HepG2 (cell line): ENCODE measurements around the gene GRIP1. TPM values are rescaled to one million over a fixed set of nuclear protein-coding genes. Genes with fewer than 3 reads are reported as not detected.

Experiments
- ATAC-seq: fragments of 200-7000 bp; cut with Tn5 transposase; 3 replicates; pipeline ENCODE4 v1.9.1; 2020; ENCODE audit warnings: mild to moderate bottlenecking, moderate library complexity
- BruUV-seq: library from RNA; stranded (reverse); fragments of 400-500 nt; replicated peaks from 2 replicates; lab custom pipeline; 2021; lab: Mats Ljungman, UMichigan
- CTCF ChIA-PET: fragments of 300-600 bp; formaldehyde crosslinking; extraction: SDS; loops from one replicate; lab custom pipeline; 2021; ENCODE audit warnings: low total read pairs, inconsistent platforms, low intra/inter-chr PET ratio; lab: Yijun Ruan, JAX
- POLR2A ChIA-PET: fragments of 350-600 bp; sonication (Branson Sonifier 250); formaldehyde crosslinking; loops from one replicate; lab custom pipeline; 2020; ENCODE audit warnings: antibody characterized with exemption, inconsistent platforms; lab: Yijun Ruan, JAX
- DNase-seq: peaks from one replicate; pipeline ENCODE4 v3.0.0-alpha.2; 2015; ENCODE audit warnings: low spot score
- FAIRE-seq: peaks from 3 replicates; lab custom pipeline; 2011; peaks lifted over from hg19 to GRCh38; lab: Jason Lieb, UNC
- H2AFZ ChIP-seq: one replicate; pipeline ENCODE4 v1.6.1; 2011; ENCODE audit warnings: low read length, inconsistent platforms
- H3K27ac ChIP-seq: fragments of 300-600 bp; 3 replicates; pipeline ENCODE4 v1.8.0; 2011; ENCODE audit warnings: mixed run types, mild to moderate bottlenecking, mixed read lengths, low read length, inconsistent platforms; ENCODE audit not compliant: insufficient read depth; ENCODE audit errors: extremely low read length
- H3K27me3 ChIP-seq, 2 experiments: fragments of 200-600 bp in 1 of 2; 2 replicates in 1 of 2; 3 replicates in 1 of 2; pipeline versions ENCODE4 v1.6.0 to v1.8.0; 2011; ENCODE audit warnings: low read length in 2 of 2, mild to moderate bottlenecking in 2 of 2, moderate library complexity in 2 of 2, inconsistent platforms in 1 of 2; ENCODE audit not compliant: insufficient read depth in 2 of 2, control insufficient read depth in 1 of 2
- H3K36me3 ChIP-seq, 2 experiments: fragments of 200-600 bp in 1 of 2; replicated peaks in 1 of 2; 2 replicates in 1 of 2; 3 replicates in 1 of 2; pipeline versions ENCODE4 v1.5.1 to v1.8.0; 2011; ENCODE audit warnings: low read length in 2 of 2, inconsistent platforms in 1 of 2; ENCODE audit not compliant: insufficient read depth in 2 of 2, control insufficient read depth in 1 of 2
- H3K4me1 ChIP-seq: 2 replicates; pipeline ENCODE4 v1.5.1; 2012; ENCODE audit warnings: low read length, inconsistent platforms; ENCODE audit not compliant: insufficient read depth
- H3K4me2 ChIP-seq: 2 replicates; pipeline ENCODE4 v1.6.0; 2011; ENCODE audit warnings: low read depth, low read length, inconsistent platforms
- H3K4me3 ChIP-seq, 3 experiments: fragments of 200-600 bp in 1 of 3; sonication (generic), shearing (Covaris generic) in 1 of 3; replicated peaks in 1 of 3; 2 replicates each; pipeline ENCODE4 v1.5.1; 2011 to 2016; ENCODE audit warnings: low read length in 3 of 3, inconsistent platforms in 2 of 3, low read depth in 2 of 3, mild to moderate bottlenecking in 2 of 3, control low read depth in 1 of 3, mixed read lengths in 1 of 3; ENCODE audit not compliant: insufficient read depth in 1 of 3
- H3K79me2 ChIP-seq: one replicate; pipeline ENCODE4 v1.6.1; 2011; ENCODE audit warnings: low read length, inconsistent platforms; ENCODE audit not compliant: insufficient read depth
- H3K9ac ChIP-seq: 2 replicates; pipeline ENCODE4 v1.6.0; 2011; ENCODE audit warnings: mild to moderate bottlenecking, low read depth, low read length, inconsistent platforms; ENCODE audit not compliant: insufficient read depth
- H3K9me3 ChIP-seq: 2 replicates; pipeline ENCODE4 v1.5.1; 2012; ENCODE audit warnings: mild to moderate bottlenecking, low read length
- H4K20me1 ChIP-seq: 2 replicates; pipeline ENCODE4 v1.6.0; 2011; ENCODE audit warnings: inconsistent platforms, mild to moderate bottlenecking, low read length, moderate library complexity; ENCODE audit not compliant: insufficient read depth
- CTCF ChIP-seq: sonication (generic); formaldehyde crosslinking; IDR thresholded peaks from 2 replicates; pipeline ENCODE4 v1.5.0; 2020; ENCODE audit warnings: mild to moderate bottlenecking, missing genetic modification reagents, moderate library complexity
- GATAD1 ChIP-seq: IDR thresholded peaks from 2 replicates; pipeline ENCODE4 v1.6.1; 2016; ENCODE audit warnings: missing genetic modification reagents, missing compliant biosample characterization
- NCOA1 ChIP-seq: sonication (generic); formaldehyde crosslinking; IDR thresholded peaks from 2 replicates; pipeline ENCODE4 v1.9.0; 2021; ENCODE audit warnings: missing genetic modification reagents
- NCOA5 ChIP-seq: sonication (generic); formaldehyde crosslinking; IDR thresholded peaks from 2 replicates; pipeline ENCODE4 v1.4.0; 2020; ENCODE audit warnings: missing genetic modification reagents
- NFRKB ChIP-seq: fragments of 450-650 bp; IDR thresholded peaks from 2 replicates; pipeline ENCODE4 v1.6.1; 2017
- NONO ChIP-seq, 2 experiments: fragments of 450-650 bp in 1 of 2; sonication (generic) in 1 of 2; formaldehyde crosslinking in 1 of 2; IDR thresholded peaks in 1 of 2; conservative IDR thresholded peaks in 1 of 2; 2 replicates each; pipeline versions ENCODE4 v1.6.1 to v1.8.0; 2017 to 2022; ENCODE audit warnings: mild to moderate bottlenecking in 1 of 2, missing genetic modification reagents in 1 of 2, moderate library complexity in 1 of 2
- RFXAP ChIP-seq: sonication (generic); formaldehyde crosslinking; IDR thresholded peaks from 2 replicates; pipeline ENCODE4 v1.4.0; 2020; ENCODE audit warnings: missing genetic modification reagents, borderline replicate concordance
- SRF ChIP-seq: IDR thresholded peaks from 2 replicates; pipeline ENCODE4 v1.6.1; 2011; ENCODE audit warnings: mild to moderate bottlenecking, low read depth, low read length, moderate library complexity
- ZNF569 ChIP-seq: sonication (generic); formaldehyde crosslinking; IDR thresholded peaks from 2 replicates; pipeline ENCODE4 v1.5.0; 2020; ENCODE audit warnings: mild to moderate bottlenecking, missing genetic modification reagents, moderate library complexity, borderline replicate concordance
- ZNF570 ChIP-seq: sonication (generic); formaldehyde crosslinking; IDR thresholded peaks from 2 replicates; pipeline ENCODE4 v1.4.0; 2020; ENCODE audit warnings: mild to moderate bottlenecking, missing genetic modification reagents, borderline replicate concordance
- ZNF616 ChIP-seq: sonication (generic); formaldehyde crosslinking; IDR thresholded peaks from 2 replicates; pipeline ENCODE4 v1.5.0; 2020; ENCODE audit warnings: low read depth, mild to moderate bottlenecking, missing genetic modification reagents
- ZNF674 ChIP-seq: sonication (generic); formaldehyde crosslinking; IDR thresholded peaks from 2 replicates; pipeline ENCODE4 v1.5.0; 2020; ENCODE audit warnings: low read depth, mild to moderate bottlenecking, missing genetic modification reagents
- ZNF772 ChIP-seq: sonication (generic); formaldehyde crosslinking; IDR thresholded peaks from 2 replicates; pipeline ENCODE4 v1.5.0; 2020; ENCODE audit warnings: mild to moderate bottlenecking, missing genetic modification reagents
- ZNF792 ChIP-seq: IDR thresholded peaks from 2 replicates; pipeline ENCODE4 v1.6.1; 2016
- ZNF816 ChIP-seq: sonication (generic); formaldehyde crosslinking; IDR thresholded peaks from 2 replicates; pipeline ENCODE4 v1.8.0; 2022; ENCODE audit warnings: missing genetic modification reagents, mild to moderate bottlenecking, borderline replicate concordance
- ZUFSP ChIP-seq: sonication (generic); formaldehyde crosslinking; IDR thresholded peaks from 2 replicates; pipeline ENCODE4 v1.9.0; 2021; ENCODE audit warnings: missing genetic modification reagents, mild to moderate bottlenecking, borderline replicate concordance
- WGBS: methylation state at CpG from one replicate; pipeline ENCODE4 v1.1.6; 2017; ENCODE audit warnings: low lambda C conversion rate; 5-methylcytosine and 5-hydroxymethylcytosine counted together
- in situ Hi-C: cut with HindIII; loops from 2 replicates; pipeline ENCODE4 v1.10.0; 2017; ENCODE audit warnings: low pct_unique_long_range_greater_than_20kb; ENCODE audit not compliant: extremely low pct_ligation_motif_present
- intact Hi-C: fragments of 100-400 bp; cut with micrococcal nuclease; formaldehyde crosslinking; loops from one replicate; pipeline ENCODE4 v1.10.0; 2022; ENCODE audit not compliant: unreplicated experiment
- polyA plus RNA-seq, 8 experiments: library from polyadenylated mRNA; depleted of rRNA in 3 of 8; stranded (reverse) in 7 of 8; unstranded in 1 of 8; fragments of >200 nt; fragmentation: Illumina TruSeq in 4 of 8; extraction: Trizol in 4 of 8; gene quantifications; 2 replicates each; pipeline versions ENCODE4 v1.2.1 to v1.2.3, GENCODE V29; 2011 to 2016; ENCODE audit warnings: low read depth in 4 of 8, missing spikeins in 1 of 8, mixed read lengths in 1 of 8; ENCODE audit not compliant: insufficient read depth in 1 of 8
- total RNA-seq, 5 experiments: library from RNA; depleted of rRNA; stranded (reverse); fragments of >200 nt; fragmentation: Illumina TruSeq; extraction: Trizol; gene quantifications; 2 replicates each; pipeline ENCODE4 v1.2.3, GENCODE V29; 2016; ENCODE audit warnings: low read depth in 1 of 5
- TF ChIP-seq, protein P1 (sequence below): sonication (generic); formaldehyde crosslinking; conservative IDR thresholded peaks from 2 replicates; pipeline ENCODE4 v1.4.0; 2020; ENCODE audit warnings: missing genetic modification reagents
- TF ChIP-seq, protein P2 (sequence below): sonication (generic); formaldehyde crosslinking; IDR thresholded peaks from 2 replicates; pipeline ENCODE4 v1.4.0; 2020; ENCODE audit warnings: mild to moderate bottlenecking, missing genetic modification reagents

Gene GRIP1
- total and polyA plus RNA-seq, 2 of the 13 experiments (the other 11 are each of a cell fraction or from before 2014, with no cell fraction given), result not detected

GRCh38 chr12:66602483-66603143, 76.3 kb downstream of the GRIP1 start:
- Histone ChIP-seq H3K36me3 (no peaks in the 10 kb centered on the region), H3K27ac (no peak overlapping the region), H2AFZ (no peak overlapping the region), H3K4me3 (no peak overlapping the region), H3K79me2 (no peaks in the 10 kb centered on the region), H3K4me2 (no peak overlapping the region), H3K9ac (no peak overlapping the region), H4K20me1 (no peaks in the 10 kb centered on the region), H3K9me3 (no peaks in the 10 kb centered on the region), H3K27me3 (no peaks in the 10 kb centered on the region; a peak in 2 of 5 replicates), H3K4me1 (no peaks in the 10 kb centered on the region)
- intact Hi-C loops (no loop called here), in situ Hi-C loops (no loop called here)
- ATAC-seq (no peak), FAIRE-seq (no peak), DNase-seq (no peak)
- BruUV-seq, result no TSS peak
- POLR2A ChIA-PET, result no interaction called here
- TF ChIP-seq SRF (no peak), ZNF816 (CRISPR knock-in tag) (no peak), NONO (IDR thresholded peaks at IDR 0.05) (no peak), NONO (CRISPR knock-in tag; conservative IDR thresholded peaks at IDR 0.05) (no peak), ZNF772 (no peak), NCOA1 (CRISPR knock-in tag) (no peak), GATAD1 (no peak), NCOA5 (no peak), ZNF570 (CRISPR knock-in tag) (no peak), NFRKB (no peak), CTCF (no peak), RFXAP (CRISPR knock-in tag) (no peak), ZNF792 (no peak), ZNF616 (CRISPR knock-in tag) (no peak), ZNF674 (no peak), ZNF569 (CRISPR knock-in tag) (no peak), ZUFSP (CRISPR knock-in tag) (no peak)
- TF ChIP-seq, protein P1, sequence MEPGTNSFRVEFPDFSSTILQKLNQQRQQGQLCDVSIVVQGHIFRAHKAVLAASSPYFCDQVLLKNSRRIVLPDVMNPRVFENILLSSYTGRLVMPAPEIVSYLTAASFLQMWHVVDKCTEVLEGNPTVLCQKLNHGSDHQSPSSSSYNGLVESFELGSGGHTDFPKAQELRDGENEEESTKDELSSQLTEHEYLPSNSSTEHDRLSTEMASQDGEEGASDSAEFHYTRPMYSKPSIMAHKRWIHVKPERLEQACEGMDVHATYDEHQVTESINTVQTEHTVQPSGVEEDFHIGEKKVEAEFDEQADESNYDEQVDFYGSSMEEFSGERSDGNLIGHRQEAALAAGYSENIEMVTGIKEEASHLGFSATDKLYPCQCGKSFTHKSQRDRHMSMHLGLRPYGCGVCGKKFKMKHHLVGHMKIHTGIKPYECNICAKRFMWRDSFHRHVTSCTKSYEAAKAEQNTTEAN (CRISPR knock-in tag), result no peak
- TF ChIP-seq, protein P2, sequence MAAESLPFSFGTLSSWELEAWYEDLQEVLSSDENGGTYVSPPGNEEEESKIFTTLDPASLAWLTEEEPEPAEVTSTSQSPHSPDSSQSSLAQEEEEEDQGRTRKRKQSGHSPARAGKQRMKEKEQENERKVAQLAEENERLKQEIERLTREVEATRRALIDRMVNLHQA (CRISPR knock-in tag), result no peak
- WGBS, result 0% methylated on average over 1 of the region's 1 CpG
- CTCF ChIA-PET, result no interaction called here
